ENCODE data around the gene CD200R1L. TPM values are rescaled to one million over a fixed set of nuclear protein-coding genes. Genes with fewer than 3 reads are reported as not detected.

Gene CD200R1L
- polyA plus RNA-seq (2012; ENCODE audit: insufficient read length, low read depth), result not detected

GRCh38 chr3:112846764-112847163, at the start of gene CD200R1L:
Gene CD200R1L (minus strand): TSS chr3:112846864. CDS start chr3:112829367, 17,497 bp downstream.
- TF ChIP-seq FOXP2 (optimal IDR thresholded peaks at IDR 0.05; ENCODE audit: borderline replicate concordance, extremely low read depth, extremely low read length, insufficient read depth), result no peak
- TF ChIP-seq SIN3A (IDR thresholded peaks at IDR 0.05; ENCODE audit: borderline replicate concordance, insufficient read depth, low read length), result no peak
- TF ChIP-seq POLR2AphosphoS5 (IDR thresholded peaks at IDR 0.05; ENCODE audit: low read depth, low read length), result no peak

- TF ChIP-seq POLR2AphosphoS5 (IDR thresholded peaks at IDR 0.05; ENCODE audit: low read depth, low read length) (no peak), SIN3A (IDR thresholded peaks at IDR 0.05; ENCODE audit: borderline replicate concordance, insufficient read depth, low read length) (no peak)
Measured at GRCh38 chr3:112894258-112894657, 47.6 kb upstream of the CD200R1L start.

- TF ChIP-seq FOXP2 (optimal IDR thresholded peaks at IDR 0.05; ENCODE audit: borderline replicate concordance, extremely low read depth, extremely low read length, insufficient read depth) (no peak), REST (IDR thresholded peaks at IDR 0.05; ENCODE audit: insufficient read depth in 1 of 2, low read depth in 2 of 2, low read length in 2 of 2) (no peak), SIN3A (IDR thresholded peaks at IDR 0.05; ENCODE audit: borderline replicate concordance, insufficient read depth, low read length) (no peak), TAF1 (IDR thresholded peaks at IDR 0.05; ENCODE audit: borderline replicate concordance, insufficient read depth, low read length) (no peak), POLR2AphosphoS5 (IDR thresholded peaks at IDR 0.05; ENCODE audit: low read depth, low read length) (no peak)
Measured at GRCh38 chr3:112889357-112889756, 42.7 kb upstream of the CD200R1L start.

GRCh38 chr3:112888381-112889085, 41.9 kb upstream of the CD200R1L start:
- TF ChIP-seq TAF1 (IDR thresholded peaks at IDR 0.05; ENCODE audit: borderline replicate concordance, insufficient read depth, low read length), result no peak
- TF ChIP-seq SIN3A (IDR thresholded peaks at IDR 0.05; ENCODE audit: borderline replicate concordance, insufficient read depth, low read length), result no peak
- no peak for TF ChIP-seq FOXP2 (optimal IDR thresholded peaks at IDR 0.05; ENCODE audit: borderline replicate concordance, extremely low read depth, extremely low read length, insufficient read depth)
- TF ChIP-seq POLR2AphosphoS5 (IDR thresholded peaks at IDR 0.05; ENCODE audit: low read depth, low read length), result no peak
- no peak for TF ChIP-seq REST (IDR thresholded peaks at IDR 0.05; ENCODE audit: insufficient read depth in 1 of 2, low read depth in 2 of 2, low read length in 2 of 2)

- TF ChIP-seq POLR2AphosphoS5 (IDR thresholded peaks at IDR 0.05; ENCODE audit: low read depth, low read length) (no peak), TAF1 (IDR thresholded peaks at IDR 0.05; ENCODE audit: borderline replicate concordance, insufficient read depth, low read length) (no peak), REST (IDR thresholded peaks at IDR 0.05; ENCODE audit: insufficient read depth in 1 of 2, low read depth in 2 of 2, low read length in 2 of 2) (no peak), FOXP2 (optimal IDR thresholded peaks at IDR 0.05; ENCODE audit: borderline replicate concordance, extremely low read depth, extremely low read length, insufficient read depth) (no peak), SIN3A (IDR thresholded peaks at IDR 0.05; ENCODE audit: borderline replicate concordance, insufficient read depth, low read length) (no peak)
Measured at GRCh38 chr3:112884678-112885290, 38.1 kb upstream of the CD200R1L start.

GRCh38 chr3:112881891-112882290, 35.2 kb upstream of the CD200R1L start:
- TF ChIP-seq POLR2AphosphoS5 (IDR thresholded peaks at IDR 0.05; ENCODE audit: low read depth, low read length) (no peak), SIN3A (IDR thresholded peaks at IDR 0.05; ENCODE audit: borderline replicate concordance, insufficient read depth, low read length) (no peak), FOXP2 (optimal IDR thresholded peaks at IDR 0.05; ENCODE audit: borderline replicate concordance, extremely low read depth, extremely low read length, insufficient read depth) (no peak), REST (IDR thresholded peaks at IDR 0.05; ENCODE audit: insufficient read depth in 1 of 2, low read depth in 2 of 2, low read length in 2 of 2) (no peak), TAF1 (IDR thresholded peaks at IDR 0.05; ENCODE audit: borderline replicate concordance, insufficient read depth, low read length) (no peak)

Measured in PFSK-1 (cell line).